ENCODE measurements around the gene PAIP2. TPM values are rescaled to one million over a fixed set of nuclear protein-coding genes. Genes with fewer than 3 reads are reported as not detected.
"Not testable (repeated sequence)": the region's sequence is repeated elsewhere in the genome, so short reads cannot be mapped to it uniquely, and the experiment has no call there.

Gene PAIP2
- total RNA-seq, 1 donor from 2014 or later: 87.7 TPM

GRCh38 chr5:139385061-139386049 is 43.7 kb downstream of the PAIP2 start:
- Mint-ChIP-seq H3K9me3 (no peaks in the 10 kb centered on the region), H3K27me3 (no peaks in the 10 kb centered on the region), H3K4me3 (peak overlapping the region; percentile 17), H3K4me1 (ENCODE audit: unreplicated experiment) (peaks cover 7% of the 10 kb centered on the region), H3K27ac (peak overlapping the region; percentile 25), H3K36me3 (no peaks in the 10 kb centered on the region)
- DNase-seq (ENCODE audit: extremely low spot score, unreplicated experiment): no peak
- no peak for TF ChIP-seq CTCF (conservative IDR thresholded peaks at IDR 0.05)

- no peak for TF ChIP-seq CTCF (conservative IDR thresholded peaks at IDR 0.05)
- no peak overlapping the region for H3K4me3 Mint-ChIP-seq
- H3K36me3 Mint-ChIP-seq: no peaks in the 10 kb centered on the region
- no peak overlapping the region for H3K27ac Mint-ChIP-seq
- no peaks in the 10 kb centered on the region for H3K9me3 Mint-ChIP-seq
- peaks cover 5% of the 10 kb centered on the region for H3K27me3 Mint-ChIP-seq
- peaks cover 7% of the 10 kb centered on the region for H3K4me1 Mint-ChIP-seq (ENCODE audit: unreplicated experiment)
- DNase-seq (ENCODE audit: extremely low spot score, unreplicated experiment): no peak
Observed at GRCh38 chr5:139386050-139386438, 44.4 kb downstream of the PAIP2 start.

- H3K36me3 Mint-ChIP-seq; H3K9me3 Mint-ChIP-seq; H3K27ac Mint-ChIP-seq; DNase-seq (ENCODE audit: extremely low spot score, unreplicated experiment); H3K4me3 Mint-ChIP-seq: not testable (repeated sequence)
- Mint-ChIP-seq H3K27me3 (peaks cover 14% of the 10 kb centered on the region), H3K4me1 (ENCODE audit: unreplicated experiment) (peaks cover 12% of the 10 kb centered on the region)
Observed at GRCh38 chr5:139386956-139387355, 45.3 kb downstream of the PAIP2 start.

GRCh38 chr5:139387611-139388197 is 46.0 kb downstream of the PAIP2 start:
- no peak for DNase-seq (ENCODE audit: extremely low spot score, unreplicated experiment)
- H3K9me3 Mint-ChIP-seq: no peaks in the 10 kb centered on the region
- H3K27me3 Mint-ChIP-seq: peaks cover 16% of the 10 kb centered on the region
- H3K27ac Mint-ChIP-seq: no peak overlapping the region
- peaks cover 12% of the 10 kb centered on the region for H3K4me1 Mint-ChIP-seq (ENCODE audit: unreplicated experiment)
- no peak for TF ChIP-seq CTCF (conservative IDR thresholded peaks at IDR 0.05)
- H3K36me3 Mint-ChIP-seq: no peaks in the 10 kb centered on the region
- H3K4me3 Mint-ChIP-seq: no peak overlapping the region

GRCh38 chr5:139388198-139388821 is 46.7 kb downstream of the PAIP2 start:
- Mint-ChIP-seq H3K4me1 (ENCODE audit: unreplicated experiment) (peaks cover 9% of the 10 kb centered on the region), H3K27me3 (peaks cover 22% of the 10 kb centered on the region), H3K9me3 (no peaks in the 10 kb centered on the region), H3K4me3 (no peak overlapping the region), H3K36me3 (no peaks in the 10 kb centered on the region), H3K27ac (no peak overlapping the region)
- TF ChIP-seq CTCF (conservative IDR thresholded peaks at IDR 0.05): no peak
- no peak for DNase-seq (ENCODE audit: extremely low spot score, unreplicated experiment)

Data from type B pancreatic cell (in vitro differentiated cells).